Progenitor cell of endocrine pancreas (in vitro differentiated cells): Measurements from ENCODE around the gene FAM193A. TPM values are rescaled to one million over a fixed set of nuclear protein-coding genes. Genes with fewer than 3 reads are reported as not detected.

Experiments
- DNase-seq: peaks from one replicate; pipeline ENCODE4 v3.0.0; 2021; ENCODE audit warnings: low spot score; ENCODE audit not compliant: unreplicated experiment
- H3K27ac Mint-ChIP-seq: 2 replicates; pipeline ENCODE4 v1.8.0; 2021; ENCODE audit warnings: mild to moderate bottlenecking, moderate library complexity, mixed read lengths
- H3K27me3 Mint-ChIP-seq: 2 replicates; pipeline ENCODE4 v1.8.0; 2021; ENCODE audit warnings: mixed read lengths
- H3K36me3 Mint-ChIP-seq: 2 replicates; pipeline ENCODE4 v1.8.0; 2022; ENCODE audit warnings: mixed read lengths; ENCODE audit not compliant: insufficient read depth
- H3K4me1 Mint-ChIP-seq: 2 replicates; pipeline ENCODE4 v1.8.0; 2021; ENCODE audit warnings: low read depth, mixed read lengths
- H3K4me3 Mint-ChIP-seq: 2 replicates; pipeline ENCODE4 v1.8.0; 2021; ENCODE audit warnings: low read depth, mild to moderate bottlenecking, moderate library complexity, mixed read lengths
- H3K9me3 Mint-ChIP-seq: 2 replicates; pipeline ENCODE4 v1.8.0; 2021; ENCODE audit warnings: low read depth, mixed read lengths
- total RNA-seq: library from RNA; stranded (reverse); gene quantifications from 2 replicates; pipeline ENCODE4 v1.2.1, GENCODE V29; 2021
- TF ChIP-seq, protein P1 (sequence below): fragments of 200-600 bp; sonication (generic); IDR thresholded peaks from one replicate; pipeline ENCODE4 v1.5.0; 2021; ENCODE audit warnings: antibody characterized with exemption, mild to moderate bottlenecking; ENCODE audit not compliant: unreplicated experiment

FAM193A gene
- total RNA-seq, 1 donor from 2014 or later = 53.4 TPM

DNA sequence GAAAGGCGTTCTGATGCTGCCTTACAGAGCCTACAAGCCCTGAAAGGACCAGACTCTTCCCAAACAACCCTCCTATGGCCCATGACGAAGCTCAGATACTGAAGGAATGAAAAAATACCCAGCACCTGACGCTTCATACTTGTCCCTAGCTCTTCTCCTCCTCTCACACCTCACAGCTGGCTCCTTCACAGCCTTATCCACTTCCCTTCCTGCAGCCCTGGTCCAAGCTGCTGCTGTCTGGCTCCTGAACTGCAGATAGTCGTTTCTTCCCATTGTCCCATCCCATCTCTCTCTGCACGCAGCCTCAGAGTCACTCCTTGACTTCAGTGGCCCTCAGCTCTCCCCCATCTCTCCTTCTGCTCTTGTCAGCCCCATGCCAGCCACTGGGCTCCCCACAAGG, 56.6 kb downstream of the FAM193A start:
- H3K27ac Mint-ChIP-seq = no peak overlapping the region
- H3K4me1 Mint-ChIP-seq = peaks cover 41% of the 10 kb centered on the region
- TF ChIP-seq, protein P1, sequence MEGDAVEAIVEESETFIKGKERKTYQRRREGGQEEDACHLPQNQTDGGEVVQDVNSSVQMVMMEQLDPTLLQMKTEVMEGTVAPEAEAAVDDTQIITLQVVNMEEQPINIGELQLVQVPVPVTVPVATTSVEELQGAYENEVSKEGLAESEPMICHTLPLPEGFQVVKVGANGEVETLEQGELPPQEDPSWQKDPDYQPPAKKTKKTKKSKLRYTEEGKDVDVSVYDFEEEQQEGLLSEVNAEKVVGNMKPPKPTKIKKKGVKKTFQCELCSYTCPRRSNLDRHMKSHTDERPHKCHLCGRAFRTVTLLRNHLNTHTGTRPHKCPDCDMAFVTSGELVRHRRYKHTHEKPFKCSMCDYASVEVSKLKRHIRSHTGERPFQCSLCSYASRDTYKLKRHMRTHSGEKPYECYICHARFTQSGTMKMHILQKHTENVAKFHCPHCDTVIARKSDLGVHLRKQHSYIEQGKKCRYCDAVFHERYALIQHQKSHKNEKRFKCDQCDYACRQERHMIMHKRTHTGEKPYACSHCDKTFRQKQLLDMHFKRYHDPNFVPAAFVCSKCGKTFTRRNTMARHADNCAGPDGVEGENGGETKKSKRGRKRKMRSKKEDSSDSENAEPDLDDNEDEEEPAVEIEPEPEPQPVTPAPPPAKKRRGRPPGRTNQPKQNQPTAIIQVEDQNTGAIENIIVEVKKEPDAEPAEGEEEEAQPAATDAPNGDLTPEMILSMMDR = no peak
- no peaks in the 10 kb centered on the region for H3K27me3 Mint-ChIP-seq
- peaks cover 2% of the 10 kb centered on the region for H3K36me3 Mint-ChIP-seq
- H3K9me3 Mint-ChIP-seq = no peaks in the 10 kb centered on the region
- no peak for DNase-seq
- H3K4me3 Mint-ChIP-seq = no peak overlapping the region

DNA sequence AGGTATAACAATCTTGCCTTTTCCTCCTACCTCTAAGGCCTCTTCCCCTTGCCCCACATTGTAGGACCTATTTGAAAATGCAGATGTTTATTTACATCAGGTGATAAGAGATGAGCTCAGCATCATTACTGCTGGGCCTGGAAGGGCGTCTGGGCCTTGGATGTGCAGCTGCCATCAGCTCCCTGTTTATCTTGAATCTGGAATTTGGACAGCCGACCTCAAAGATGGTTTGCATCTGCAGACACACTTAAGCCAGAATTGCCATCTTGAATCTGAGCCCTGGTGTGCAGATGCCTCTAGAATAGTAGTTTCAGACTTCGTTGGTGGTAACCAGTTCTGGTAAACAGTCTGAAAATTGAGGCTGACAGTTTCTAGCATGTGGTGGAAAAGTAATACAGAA, 59.0 kb downstream of the FAM193A start:
- no peak for DNase-seq
- H3K9me3 Mint-ChIP-seq = no peaks in the 10 kb centered on the region
- peaks cover 46% of the 10 kb centered on the region for H3K4me1 Mint-ChIP-seq
- H3K27me3 Mint-ChIP-seq = no peaks in the 10 kb centered on the region
- no peak overlapping the region for H3K4me3 Mint-ChIP-seq
- H3K36me3 Mint-ChIP-seq = peaks cover 2% of the 10 kb centered on the region
- peak overlapping the region; percentile 84 for H3K27ac Mint-ChIP-seq
- TF ChIP-seq, protein P1 = no peak

DNA sequence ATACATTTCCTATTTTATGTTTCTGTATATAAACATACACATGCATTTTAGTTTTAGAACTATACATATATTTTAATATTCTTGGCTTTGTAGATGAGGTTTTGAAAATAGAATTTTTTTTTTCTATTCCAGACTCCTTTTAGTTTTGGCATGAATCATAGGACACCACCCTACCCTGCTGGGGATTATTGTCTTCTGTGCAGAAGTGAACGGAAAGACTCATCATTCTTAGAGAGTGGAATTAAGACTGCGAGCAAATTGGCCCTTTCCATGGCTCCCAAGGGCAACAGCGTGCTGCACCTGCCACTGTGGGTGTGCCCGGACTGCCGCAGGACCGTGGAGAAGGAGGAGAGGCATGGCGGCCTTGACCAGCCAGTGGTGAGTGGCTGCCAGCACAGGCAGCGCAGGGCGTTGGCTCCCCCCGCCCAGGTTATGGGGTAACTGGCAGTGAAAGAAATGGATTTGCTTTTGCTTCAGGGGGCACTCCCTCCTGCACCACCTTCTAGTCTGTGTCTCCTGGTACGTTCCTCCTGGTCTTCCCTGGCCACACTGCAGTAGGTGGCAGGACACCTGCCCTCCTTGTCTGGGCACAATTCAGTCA, 59.6 kb downstream of the FAM193A start:
- H3K9me3 Mint-ChIP-seq = no peaks in the 10 kb centered on the region
- no peak overlapping the region for H3K4me3 Mint-ChIP-seq
- no peak for DNase-seq
- no peaks in the 10 kb centered on the region for H3K27me3 Mint-ChIP-seq
- H3K36me3 Mint-ChIP-seq = peaks cover 2% of the 10 kb centered on the region
- no peak overlapping the region for H3K27ac Mint-ChIP-seq
- peaks cover 46% of the 10 kb centered on the region for H3K4me1 Mint-ChIP-seq
- TF ChIP-seq, protein P1 = no peak

DNA sequence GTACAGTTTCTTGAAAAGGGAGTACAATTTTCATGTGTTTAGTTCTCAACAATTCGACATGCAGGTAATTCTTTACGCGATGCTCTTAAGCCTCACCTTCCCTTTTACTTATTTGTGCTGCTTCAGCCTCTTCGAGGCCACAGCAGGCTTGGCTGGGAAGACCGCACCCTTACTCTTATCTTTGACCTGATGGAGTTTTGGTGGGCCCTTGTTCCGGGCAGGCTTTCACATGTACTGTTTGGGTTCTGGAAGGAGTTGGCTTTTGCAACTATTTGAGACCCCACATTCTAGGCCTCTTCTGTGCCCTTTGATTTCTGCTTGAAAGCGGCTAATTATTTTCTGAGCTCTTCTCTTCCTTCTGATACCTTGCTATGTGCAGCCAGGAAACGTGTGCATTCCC, 60.2 kb downstream of the FAM193A start:
- no peaks in the 10 kb centered on the region for H3K9me3 Mint-ChIP-seq
- peaks cover 43% of the 10 kb centered on the region for H3K4me1 Mint-ChIP-seq
- no peak for DNase-seq
- H3K36me3 Mint-ChIP-seq = peaks cover 2% of the 10 kb centered on the region
- no peaks in the 10 kb centered on the region for H3K27me3 Mint-ChIP-seq
- no peak overlapping the region for H3K4me3 Mint-ChIP-seq
- TF ChIP-seq, protein P1 = no peak
- peak overlapping the region; percentile 46 for H3K27ac Mint-ChIP-seq

DNA sequence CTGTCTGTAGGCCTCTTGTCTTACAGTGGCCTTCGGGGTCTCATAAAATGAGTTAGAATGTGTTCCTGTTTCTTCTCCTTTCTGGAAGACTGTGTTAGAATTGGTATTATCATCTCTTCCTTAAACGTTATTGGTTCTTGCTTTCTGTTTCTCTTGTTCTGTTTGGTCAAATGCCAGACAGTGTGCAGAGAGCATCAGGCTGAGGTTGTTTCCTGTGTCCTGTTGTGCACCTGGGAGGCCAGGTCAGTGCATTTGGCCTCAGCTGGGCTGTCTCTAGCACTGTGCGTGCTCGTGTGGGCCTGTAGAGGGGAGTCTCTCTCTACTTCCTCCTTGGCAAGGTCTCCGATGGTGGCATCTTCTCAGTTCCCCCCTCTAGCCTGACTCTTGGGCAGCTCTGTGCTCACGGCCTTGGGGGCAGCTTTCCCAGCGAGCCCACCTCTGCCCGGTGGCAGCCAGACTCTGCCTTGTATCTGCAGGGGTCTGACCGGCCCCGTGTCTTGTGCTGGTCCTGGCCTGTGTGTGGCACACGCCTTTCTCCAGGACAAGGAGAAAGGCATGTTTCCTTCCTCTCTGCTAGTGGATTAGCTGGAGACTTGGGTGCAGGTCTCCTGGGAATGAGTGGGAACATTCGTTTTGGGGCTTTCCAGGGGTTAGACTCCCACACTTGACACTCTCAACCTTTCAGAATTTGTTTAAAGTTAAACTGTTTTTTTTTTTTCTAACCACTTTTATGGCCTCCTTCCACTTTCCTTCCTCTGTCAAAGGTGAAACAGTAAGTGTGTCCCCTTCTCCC, 62.3 kb downstream of the FAM193A start:
- DNase-seq = no peak
- H3K9me3 Mint-ChIP-seq = no peaks in the 10 kb centered on the region
- TF ChIP-seq, protein P1 = no peak
- peaks cover 4% of the 10 kb centered on the region for H3K36me3 Mint-ChIP-seq
- H3K4me3 Mint-ChIP-seq = no peak overlapping the region
- peak overlapping the region; percentile 15 for H3K27ac Mint-ChIP-seq
- H3K4me1 Mint-ChIP-seq = peaks cover 40% of the 10 kb centered on the region
- H3K27me3 Mint-ChIP-seq = no peaks in the 10 kb centered on the region
